GM12875 (cell line): ENCODE results near the gene OR2W3.

Source experiments
- H3K4me3 ChIP-seq: one replicate; pipeline ENCODE4 v1.5.1; 2011; ENCODE audit warnings: low read depth, low read length, control low read depth
- CTCF ChIP-seq: IDR thresholded peaks from 2 replicates; pipeline ENCODE4 v1.5.1; 2011; ENCODE audit warnings: low read depth, mild to moderate bottlenecking, control low read depth, inconsistent platforms, low read length, moderate library complexity, borderline replicate concordance; ENCODE audit not compliant: insufficient read depth

Gene OR2W3

GRCh38 chr1:247942624-247943023 is 47.2 kb downstream of the OR2W3 start:
- no peak for TF ChIP-seq CTCF

More at GRCh38 chr1:247942624-247943023, 47.2 kb downstream of the OR2W3 start:
- H3K4me3 ChIP-seq, result no peak overlapping the region
